Fibroblast of lung (primary cell): ENCODE results near the gene GPSM1. TPM values are rescaled to one million over a fixed set of nuclear protein-coding genes. Genes with fewer than 3 reads are reported as not detected.

Experiments used
- DNase-seq, 2 donors: peaks; one replicate each; pipeline versions ENCODE4 v3.0.0 to v3.0.0-alpha.2; 2010; ENCODE audit warnings: low read depth in 2 of 2
- H2AFZ ChIP-seq: 2 replicates; pipeline ENCODE4 v1.5.1; 2012; ENCODE audit warnings: low read length, control low read depth, inconsistent platforms
- H3K27ac ChIP-seq: 2 replicates; pipeline ENCODE4 v1.5.1; 2011; ENCODE audit warnings: low read length, control low read depth; ENCODE audit not compliant: insufficient read depth
- H3K27me3 ChIP-seq: 2 replicates; pipeline ENCODE4 v1.5.1; 2011; ENCODE audit warnings: mild to moderate bottlenecking, low read length; ENCODE audit not compliant: control insufficient read depth, insufficient read depth
- H3K36me3 ChIP-seq: 2 replicates; pipeline ENCODE4 v1.5.1; 2011; ENCODE audit warnings: low read length; ENCODE audit not compliant: control insufficient read depth, insufficient read depth
- H3K4me1 ChIP-seq: 2 replicates; pipeline ENCODE4 v1.5.1; 2011; ENCODE audit warnings: low read length; ENCODE audit not compliant: control insufficient read depth, insufficient read depth; ENCODE audit errors: extremely low read depth
- H3K4me2 ChIP-seq: 2 replicates; pipeline ENCODE4 v1.5.1; 2011; ENCODE audit warnings: low read length, control low read depth; ENCODE audit not compliant: insufficient read depth; ENCODE audit errors: extremely low read depth
- H3K4me3 ChIP-seq, 4 experiments: fragments of 200-600 bp in 1 of 4; sonication (generic) in 1 of 4; replicated peaks in 1 of 4; 2 replicates each; pipeline ENCODE4 v1.5.1; 2011 to 2016; ENCODE audit warnings: low read length in 4 of 4, low read depth in 3 of 4, mild to moderate bottlenecking in 3 of 4, control low read depth in 2 of 4, inconsistent platforms in 1 of 4, mixed read lengths in 1 of 4; ENCODE audit not compliant: insufficient read depth in 1 of 4; ENCODE audit errors: control extremely low read depth in 1 of 4
- H3K79me2 ChIP-seq: 2 replicates; pipeline ENCODE4 v1.5.1; 2012; ENCODE audit warnings: mild to moderate bottlenecking, low read length, inconsistent platforms; ENCODE audit not compliant: control insufficient read depth, insufficient read depth
- H3K9ac ChIP-seq: 2 replicates; pipeline ENCODE4 v1.5.1; 2011; ENCODE audit warnings: mild to moderate bottlenecking, low read length, control low read depth; ENCODE audit not compliant: insufficient read depth
- H3K9me3 ChIP-seq: 2 replicates; pipeline ENCODE4 v1.5.1; 2012; ENCODE audit warnings: low read depth, low read length; ENCODE audit not compliant: control insufficient read depth, insufficient read depth
- H4K20me1 ChIP-seq: 2 replicates; pipeline ENCODE4 v1.5.1; 2011; ENCODE audit warnings: low read length; ENCODE audit not compliant: control insufficient read depth, insufficient read depth; ENCODE audit errors: extremely low read depth
- CTCF ChIP-seq, 2 donors: IDR thresholded peaks in 1 of 2; conservative IDR thresholded peaks in 1 of 2; 1 replicate in 1 of 2; 2 replicates in 1 of 2; pipeline ENCODE4 v1.5.1; 2011 to 2012; ENCODE audit warnings: low read length in 2 of 2, control low read depth in 1 of 2, inconsistent platforms in 1 of 2, low read depth in 1 of 2, mild to moderate bottlenecking in 1 of 2
- EZH2 ChIP-seq: IDR thresholded peaks from 2 replicates; pipeline ENCODE4 v1.5.1; 2012; ENCODE audit warnings: low read length, control low read depth, mild to moderate bottlenecking; ENCODE audit errors: missing control alignments
- polyA plus RNA-seq, 2 donors: library from polyadenylated mRNA; depleted of rRNA in 1 of 2; stranded (reverse) in 1 of 2; unstranded in 1 of 2; fragments of >200 nt; gene quantifications; 2 replicates each; pipeline ENCODE4 v1.2.1, GENCODE V29; 2011 to 2012; ENCODE audit warnings: missing spikeins in 1 of 2
- total RNA-seq: library from RNA; depleted of rRNA; stranded (reverse); fragments of >200 nt; gene quantifications from 2 replicates; pipeline ENCODE4 v1.2.1, GENCODE V29; 2014

GPSM1 gene
- total and polyA plus RNA-seq, 2 donors (not counting 1 experiment from before 2014, with no cell fraction given) = 15.8 to 60.3 TPM

GRCh38 chr9:136333045-136333444 lies 5.7 kb downstream of the GPSM1 start:
- DNase-seq = no peak
- no peaks in the 10 kb centered on the region for H4K20me1 ChIP-seq
- no peaks in the 10 kb centered on the region for H3K27me3 ChIP-seq
- peaks cover 33% of the 10 kb centered on the region for H3K36me3 ChIP-seq
- H2AFZ ChIP-seq = no peak overlapping the region
- no peak overlapping the region for H3K4me3 ChIP-seq
- H3K9me3 ChIP-seq = no peaks in the 10 kb centered on the region
- no peak overlapping the region for H3K27ac ChIP-seq
- H3K79me2 ChIP-seq = peaks cover 62% of the 10 kb centered on the region
- H3K4me1 ChIP-seq = peaks cover 10% of the 10 kb centered on the region
- no peak overlapping the region for H3K4me2 ChIP-seq
- no peak overlapping the region for H3K9ac ChIP-seq
- TF ChIP-seq EZH2 = no peak
- no peak for TF ChIP-seq CTCF (conservative IDR thresholded peaks at IDR 0.05 in 1 of 2, IDR thresholded peaks at IDR 0.05 in 1 of 2; ENCODE audit: low read depth in 1 of 2, low read length in 2 of 2)

DNA sequence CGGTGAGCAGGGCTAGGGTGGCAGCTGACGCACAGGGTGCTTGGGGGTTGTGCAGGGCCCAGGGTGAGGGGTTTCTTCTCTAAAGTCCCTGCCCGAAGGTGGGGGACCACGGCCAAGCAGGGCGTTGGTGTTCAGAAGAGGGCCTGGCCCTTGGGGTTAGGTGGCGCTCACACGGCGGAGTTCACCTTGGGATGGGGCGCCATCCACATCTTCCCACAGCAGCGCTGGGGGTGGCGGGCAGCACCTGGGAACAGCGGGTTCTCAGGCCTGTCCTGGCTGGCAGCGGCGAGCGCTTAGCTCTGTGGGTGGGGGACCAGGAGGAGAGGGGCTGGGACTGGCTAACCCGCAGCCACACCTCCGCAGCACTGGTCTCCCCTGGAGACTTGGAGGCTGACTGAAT lies 6.1 kb downstream of the GPSM1 start:
- no peak for DNase-seq
- H3K9ac ChIP-seq = no peak overlapping the region
- no peak overlapping the region for H3K4me3 ChIP-seq
- no peaks in the 10 kb centered on the region for H3K27me3 ChIP-seq
- no peak overlapping the region for H3K4me2 ChIP-seq
- H3K79me2 ChIP-seq = peaks cover 57% of the 10 kb centered on the region
- peaks cover 10% of the 10 kb centered on the region for H3K4me1 ChIP-seq
- no peaks in the 10 kb centered on the region for H3K9me3 ChIP-seq
- no peaks in the 10 kb centered on the region for H4K20me1 ChIP-seq
- TF ChIP-seq EZH2 = no peak
- no peak for TF ChIP-seq CTCF (conservative IDR thresholded peaks at IDR 0.05 in 1 of 2, IDR thresholded peaks at IDR 0.05 in 1 of 2; ENCODE audit: low read depth in 1 of 2, low read length in 2 of 2)
- no peak overlapping the region for H2AFZ ChIP-seq
- no peak overlapping the region for H3K27ac ChIP-seq
- H3K36me3 ChIP-seq = peaks cover 38% of the 10 kb centered on the region

GRCh38 chr9:136334541-136334940 lies 7.2 kb downstream of the GPSM1 start:
- Histone ChIP-seq H2AFZ (no peak overlapping the region), H3K4me3 (no peak overlapping the region), H3K4me1 (peaks cover 4% of the 10 kb centered on the region), H3K27ac (no peak overlapping the region), H3K27me3 (no peaks in the 10 kb centered on the region), H3K9ac (no peak overlapping the region), H4K20me1 (no peaks in the 10 kb centered on the region), H3K36me3 (peaks cover 41% of the 10 kb centered on the region), H3K4me2 (no peak overlapping the region), H3K9me3 (no peaks in the 10 kb centered on the region), H3K79me2 (peaks cover 47% of the 10 kb centered on the region)
- TF ChIP-seq EZH2 = no peak
- TF ChIP-seq CTCF (conservative IDR thresholded peaks at IDR 0.05 in 1 of 2, IDR thresholded peaks at IDR 0.05 in 1 of 2; ENCODE audit: low read depth in 1 of 2, low read length in 2 of 2) = no peak
- no peak for DNase-seq
